Hematopoietic multipotent progenitor cell treated with erythropoietin and hydrocortisone succinate and interleukin-3 and kit ligand, for 4 days (in vitro differentiated cells): ENCODE data around the gene TLE5.

ENCODE experiments used
- DNase-seq: peaks from one replicate; pipeline ENCODE4 v3.0.0-alpha.2; 2015

TLE5 gene

GRCh38 chr19:3062165-3063105, at the start of gene TLE5:
TSS of gene TLE5 (minus strand) at chr19:3062495. CDS start at chr19:3062200, 295 bp downstream.
- peak; percentile 76 for DNase-seq

- DNase-seq, result no peak
Measured at GRCh38 chr19:3111586-3112247, 49.4 kb upstream of the TLE5 start.

GRCh38 chr19:3110126-3110825, 48.0 kb upstream of the TLE5 start:
- DNase-seq, result no peak

GRCh38 chr19:3109491-3109890, 47.2 kb upstream of the TLE5 start:
- no peak for DNase-seq

GRCh38 chr19:3108775-3109174, 46.5 kb upstream of the TLE5 start:
- peak; percentile 87 for DNase-seq

- DNase-seq, result no peak
Measured at GRCh38 chr19:3107658-3108057, 45.4 kb upstream of the TLE5 start.

GRCh38 chr19:3106509-3107141, 44.3 kb upstream of the TLE5 start:
- DNase-seq, result no peak

- no peak for DNase-seq
Measured at GRCh38 chr19:3105641-3106508, 43.6 kb upstream of the TLE5 start.

- DNase-seq, result no peak
Measured at GRCh38 chr19:3104708-3104983, 42.4 kb upstream of the TLE5 start.

GRCh38 chr19:3102239-3103140, 40.2 kb upstream of the TLE5 start:
- no peak for DNase-seq

GRCh38 chr19:3100747-3101730, 38.7 kb upstream of the TLE5 start:
- DNase-seq, result no peak

- no peak for DNase-seq
Measured at GRCh38 chr19:3100331-3100730, 38.0 kb upstream of the TLE5 start.

GRCh38 chr19:3099347-3100145, 37.3 kb upstream of the TLE5 start:
- no peak for DNase-seq

- no peak for DNase-seq
Measured at GRCh38 chr19:3098515-3099346, 36.4 kb upstream of the TLE5 start.

GRCh38 chr19:3098141-3098514, 35.8 kb upstream of the TLE5 start:
- no peak for DNase-seq

- no peak for DNase-seq
Measured at GRCh38 chr19:3097442-3097871, 35.2 kb upstream of the TLE5 start.

- DNase-seq, result no peak
Measured at GRCh38 chr19:3096902-3097326, 34.6 kb upstream of the TLE5 start.
